ENCODE data around the gene ZNF541.
"Not testable (repeated sequence)": the region's sequence is repeated elsewhere in the genome, so short reads cannot be mapped to it uniquely, and the experiment has no call there.

The ZNF541 gene

GRCh38 chr19:47601180-47601904 is 28.4 kb upstream of the ZNF541 start:
- in situ Hi-C loops (cut with HindIII; ENCODE audit: low sequenced_read_pairs), result no loop called here

GRCh38 chr19:47600246-47601179 is 27.6 kb upstream of the ZNF541 start:
- in situ Hi-C loops (cut with HindIII; ENCODE audit: low sequenced_read_pairs), result no loop called here

- in situ Hi-C loops (cut with HindIII; ENCODE audit: low sequenced_read_pairs), result not testable (repeated sequence)
These were observed 26.8 kb upstream of the ZNF541 start for GRCh38 chr19:47599671-47600245.

GRCh38 chr19:47598407-47599349 is 25.7 kb upstream of the ZNF541 start:
- in situ Hi-C loops (cut with HindIII; ENCODE audit: low sequenced_read_pairs), result no loop called here

DNA sequence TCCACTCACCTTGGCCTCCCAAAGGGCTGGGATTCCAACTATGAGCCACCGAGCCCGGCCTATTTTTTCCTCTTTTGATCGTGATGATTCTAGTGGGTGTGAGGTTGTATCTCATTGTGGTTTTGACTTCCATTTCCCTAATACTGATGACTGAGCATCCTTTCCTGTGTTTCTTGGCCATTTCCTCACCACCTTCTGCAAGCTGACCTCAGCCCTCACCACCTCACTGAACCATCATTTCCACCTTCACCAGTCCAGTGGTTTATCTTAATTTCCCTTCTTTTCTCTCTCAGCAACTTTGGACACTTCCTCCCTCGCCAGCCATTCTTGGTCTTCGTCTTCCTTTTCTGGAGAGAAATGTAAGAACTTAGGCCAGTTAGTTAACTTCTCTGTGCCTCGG is 23.0 kb upstream of the ZNF541 start:
- in situ Hi-C loops (cut with HindIII; ENCODE audit: low sequenced_read_pairs), result no loop called here

DNA sequence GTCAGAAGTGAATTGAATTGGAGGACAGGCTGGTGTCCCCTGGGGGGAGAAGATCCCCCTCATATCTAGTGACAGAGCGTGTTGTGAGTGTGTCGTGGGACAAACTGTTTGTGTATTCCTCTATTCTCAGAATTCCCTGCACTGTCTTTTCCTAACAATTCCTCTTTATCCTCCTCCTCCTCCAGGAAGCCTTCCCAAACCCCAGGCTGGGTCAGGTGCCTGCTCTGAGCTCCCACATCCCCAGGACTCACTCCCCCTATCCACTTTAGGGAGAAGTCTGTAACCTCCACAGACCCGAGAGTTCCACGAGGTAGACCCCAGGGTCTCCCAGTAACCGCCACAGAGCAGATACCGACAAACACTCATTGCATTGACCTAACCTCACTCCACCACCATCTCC is 20.9 kb upstream of the ZNF541 start:
- in situ Hi-C loops (cut with HindIII; ENCODE audit: low sequenced_read_pairs), result no loop called here

DNA sequence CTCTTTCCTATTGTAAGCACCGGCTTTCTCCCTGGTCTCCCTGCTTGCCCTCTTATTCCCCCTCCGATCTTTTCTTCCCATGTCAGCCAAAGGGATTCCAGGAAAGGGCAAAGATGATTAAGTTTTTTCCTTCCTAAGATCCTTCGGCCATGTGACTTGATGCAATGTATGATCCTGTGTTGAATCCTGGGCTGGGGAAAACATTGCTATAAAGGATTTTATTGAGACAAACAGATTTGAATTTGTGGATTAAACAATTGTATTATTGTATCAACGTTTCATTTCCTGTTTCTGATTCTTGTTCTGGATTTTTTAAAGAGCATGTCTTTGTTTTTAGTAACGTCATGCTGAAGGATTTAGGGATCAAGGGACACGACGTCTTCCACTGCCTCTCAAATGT is 16.9 kb upstream of the ZNF541 start:
- in situ Hi-C loops (cut with HindIII; ENCODE audit: low sequenced_read_pairs), result no loop called here

DNA sequence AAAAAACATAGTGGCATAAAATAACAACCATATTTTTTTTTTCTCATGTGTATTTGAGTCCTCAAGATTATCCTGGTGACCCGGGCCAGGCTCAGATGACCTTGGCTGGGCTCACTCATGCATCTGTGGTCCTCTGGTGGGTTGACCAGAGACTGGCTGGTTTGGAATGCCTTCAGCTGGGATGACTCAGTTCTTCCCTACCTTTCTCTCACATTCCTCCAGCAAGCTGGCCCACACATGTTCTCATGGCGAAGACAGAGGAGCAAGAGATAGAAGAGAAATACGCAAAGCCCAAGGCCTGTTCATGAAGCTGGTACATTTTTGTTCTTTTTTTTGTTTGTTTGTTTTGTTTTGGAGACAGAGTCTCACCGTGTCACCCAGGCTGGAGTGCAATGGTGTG is 14.3 kb upstream of the ZNF541 start:
- in situ Hi-C loops (cut with HindIII; ENCODE audit: low sequenced_read_pairs), result no loop called here

- in situ Hi-C loops (cut with HindIII; ENCODE audit: low sequenced_read_pairs), result not testable (repeated sequence)
These were observed 10.2 kb upstream of the ZNF541 start for GRCh38 chr19:47583161-47583560.

DNA sequence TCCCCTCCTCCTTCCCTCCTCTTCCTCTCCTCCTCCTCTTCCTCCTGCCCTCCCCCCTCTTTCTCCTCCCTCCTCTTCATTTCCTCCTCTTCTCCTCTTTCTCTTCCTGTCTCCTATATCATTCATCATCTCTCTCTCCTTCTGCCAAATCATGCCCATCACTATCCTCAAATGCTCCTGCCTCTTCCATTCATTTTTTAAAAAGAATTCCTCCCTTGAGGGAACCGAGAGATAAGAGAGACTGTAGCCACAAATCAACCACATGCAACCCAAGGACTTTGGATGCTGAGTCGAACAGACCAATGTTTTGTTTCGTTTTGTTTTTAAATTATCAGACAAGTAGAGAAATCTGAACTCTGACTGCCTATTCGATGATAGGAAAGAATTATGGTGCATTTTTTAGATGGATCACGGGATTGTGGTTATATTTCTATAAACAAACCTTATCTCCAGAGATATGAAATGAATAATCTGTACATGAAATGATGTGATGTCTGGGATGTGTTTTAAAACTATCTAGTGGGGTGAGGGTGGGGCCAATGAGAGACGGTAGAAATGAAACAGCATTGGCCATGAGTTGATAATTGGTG is 9.5 kb upstream of the ZNF541 start:
- in situ Hi-C loops (cut with HindIII; ENCODE audit: low sequenced_read_pairs), result no loop called here

DNA sequence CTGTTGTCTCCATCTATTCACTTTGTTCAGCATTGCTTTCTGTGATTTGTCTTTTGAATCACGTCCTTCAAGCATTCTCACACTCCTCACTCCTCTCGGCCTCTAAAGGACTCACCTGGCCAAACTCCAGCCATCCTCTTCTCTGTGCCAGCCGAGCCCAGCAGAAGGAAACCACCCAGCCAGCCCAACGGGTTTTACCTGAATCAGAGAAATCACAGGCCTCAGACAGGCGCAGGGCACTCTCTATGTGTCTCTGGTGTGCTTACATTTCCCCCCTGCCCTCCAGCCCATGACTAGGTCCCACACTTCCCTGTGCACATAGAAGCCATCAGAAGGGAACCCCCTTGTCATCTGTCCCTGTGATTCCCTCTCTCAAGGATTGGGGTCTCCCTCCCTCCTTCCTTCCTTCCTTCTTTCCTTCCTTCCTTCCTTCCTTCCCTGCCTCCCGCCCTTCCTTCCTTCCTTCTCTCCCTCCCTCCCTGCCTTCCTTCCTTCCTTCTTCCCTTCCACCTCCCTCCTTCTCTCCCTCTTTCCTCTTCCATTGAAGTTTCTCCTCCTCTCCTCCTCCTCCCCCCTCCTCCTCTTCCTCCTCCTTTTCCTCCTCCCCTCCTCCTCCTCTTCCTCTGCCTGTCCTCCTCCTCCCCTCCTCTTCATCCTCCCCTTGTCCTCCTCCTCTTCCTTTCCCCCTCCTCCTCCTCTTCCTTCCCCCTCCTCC is 8.8 kb upstream of the ZNF541 start:
- in situ Hi-C loops (cut with HindIII; ENCODE audit: low sequenced_read_pairs), result no loop called here

GRCh38 chr19:47580397-47580796 is 7.4 kb upstream of the ZNF541 start:
- in situ Hi-C loops (cut with HindIII; ENCODE audit: low sequenced_read_pairs), result no loop called here

DNA sequence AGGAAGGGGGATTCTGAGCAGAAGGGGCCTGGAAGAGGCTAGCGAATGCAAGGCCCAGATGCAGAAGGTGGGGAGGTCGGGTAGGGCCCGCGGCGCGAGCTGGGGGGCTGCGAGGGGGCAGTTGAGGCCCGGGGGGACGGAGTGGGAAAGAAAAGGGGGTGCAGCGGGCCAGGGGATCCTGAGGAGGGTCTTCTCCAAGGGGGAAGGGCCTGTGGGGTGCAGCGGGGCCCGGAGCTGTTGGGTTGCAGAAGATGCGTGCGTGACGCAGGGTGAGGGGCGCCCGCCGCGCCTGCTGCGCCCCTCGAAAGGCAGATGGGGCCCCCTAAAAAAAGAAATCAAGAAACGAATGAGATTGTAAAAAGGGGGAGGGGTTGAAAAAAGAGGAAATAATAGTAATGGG is 313 bp downstream of the ZNF541 start:
- in situ Hi-C loops (cut with HindIII; ENCODE audit: low sequenced_read_pairs), result no loop called here

- in situ Hi-C loops (cut with HindIII; ENCODE audit: low sequenced_read_pairs), result no loop called here
These were observed 3.6 kb downstream of the ZNF541 start for GRCh38 chr19:47569331-47569730.

DNA sequence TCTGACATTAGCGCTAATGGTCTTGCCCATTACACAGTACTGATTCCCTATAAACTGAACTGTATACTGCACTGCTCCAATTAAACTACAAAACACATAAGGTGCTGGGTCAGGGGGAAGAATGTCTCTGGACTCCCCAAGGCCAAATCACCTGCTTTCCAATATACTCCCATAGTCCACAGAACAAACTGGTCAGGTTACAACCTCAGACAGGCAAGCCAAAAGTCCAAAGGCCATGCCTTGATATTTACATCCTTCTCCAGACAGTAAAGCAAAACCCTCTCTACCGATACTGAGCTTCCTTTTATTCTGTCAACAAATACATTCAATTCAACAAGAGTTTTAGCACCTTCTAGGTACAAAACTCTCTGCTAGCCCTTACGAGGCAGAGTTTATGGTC is 8.9 kb downstream of the ZNF541 start:
- in situ Hi-C loops (cut with HindIII; ENCODE audit: low sequenced_read_pairs), result no loop called here

DNA sequence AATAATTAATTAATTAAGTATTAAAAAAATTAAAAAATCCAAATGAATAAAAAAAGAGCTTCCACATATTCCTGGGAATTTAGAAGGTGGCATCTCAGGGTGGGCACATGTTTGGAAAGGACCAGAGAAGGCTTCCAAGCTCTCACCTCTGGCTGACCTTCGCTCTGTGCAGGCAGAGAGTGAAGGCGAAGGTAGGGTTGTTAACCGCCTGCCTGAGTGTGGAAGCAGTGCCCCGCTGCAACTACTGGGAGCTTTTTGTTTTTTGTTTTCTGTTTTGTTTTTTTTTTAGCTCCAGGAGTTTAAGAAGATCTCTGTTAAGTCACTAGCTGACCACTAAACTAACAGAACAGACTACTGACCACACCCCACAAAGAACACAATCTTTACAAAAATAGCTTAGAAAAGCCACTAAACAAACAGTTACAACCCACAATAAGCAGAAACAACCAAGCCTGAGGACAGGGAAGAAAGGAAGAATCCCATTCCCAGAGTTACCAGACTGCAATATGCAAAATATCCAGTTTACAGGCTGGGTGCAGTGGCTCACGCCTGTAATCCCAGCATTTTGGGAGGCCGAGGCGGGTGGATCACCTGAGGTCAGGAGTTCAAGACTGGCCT is 11.4 kb downstream of the ZNF541 start:
- in situ Hi-C loops (cut with HindIII; ENCODE audit: low sequenced_read_pairs), result no loop called here

- in situ Hi-C loops (cut with HindIII; ENCODE audit: low sequenced_read_pairs), result no loop called here
These were observed 11.9 kb downstream of the ZNF541 start for GRCh38 chr19:47560999-47561398.

- in situ Hi-C loops (cut with HindIII; ENCODE audit: low sequenced_read_pairs), result no loop called here
These were observed 22.8 kb downstream of the ZNF541 start for GRCh38 chr19:47550129-47550528.

DNA sequence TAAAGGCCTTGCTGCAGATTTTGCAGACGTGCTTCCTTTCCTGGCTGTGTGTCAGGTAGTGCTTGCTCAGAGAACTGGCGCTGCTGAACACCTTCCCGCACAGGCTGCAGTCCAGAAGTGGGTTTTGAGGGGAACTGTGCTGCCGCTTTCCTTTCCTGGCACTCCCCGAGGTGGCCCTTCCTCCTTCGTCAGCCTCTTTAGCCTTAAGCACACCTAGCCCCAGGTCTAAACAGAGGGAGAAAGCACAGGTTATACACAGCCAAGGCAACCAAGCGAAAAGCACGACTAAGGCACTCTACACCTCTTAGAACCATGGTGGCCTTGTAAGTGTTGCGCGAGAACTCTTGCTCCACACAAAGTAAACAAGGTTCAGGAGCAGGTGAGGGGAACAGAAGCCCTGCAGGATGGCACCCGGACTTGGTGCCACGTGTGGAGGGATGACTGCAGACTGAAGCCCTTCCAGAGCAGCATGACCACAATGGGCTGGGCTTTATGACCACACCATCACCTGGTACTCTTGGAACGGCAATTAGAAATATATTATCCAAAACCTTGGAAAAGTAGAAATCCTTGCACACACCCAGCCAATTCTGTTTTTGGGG is 23.6 kb downstream of the ZNF541 start:
- in situ Hi-C loops (cut with HindIII; ENCODE audit: low sequenced_read_pairs), result no loop called here

Data from endothelial cell of hepatic sinusoid (primary cell).